Panc1 (cell line): ENCODE results near the gene ELFN1. TPM values are rescaled to one million over a fixed set of nuclear protein-coding genes. Genes with fewer than 3 reads are reported as not detected.

ENCODE experiments used
- ATAC-seq: fragments of 200-7000 bp; cut with Tn5 transposase; 2 replicates; pipeline ENCODE4 v1.9.1; 2020; ENCODE audit warnings: mild to moderate bottlenecking, moderate library complexity
- BruUV-seq: library from RNA; stranded (reverse); fragments of 400-500 nt; replicated peaks from 2 replicates; lab custom pipeline; 2021; lab: Mats Ljungman, UMichigan
- CTCF ChIA-PET: fragments of 300-600 bp; sonication (Branson Sonifier 250); formaldehyde crosslinking; loops from one replicate; lab custom pipeline; 2022; ENCODE audit warnings: antibody characterized with exemption; lab: Charles Lee
- POLR2A ChIA-PET: fragments of 300-600 bp; sonication (Branson Sonifier 250); formaldehyde crosslinking; loops from one replicate; lab custom pipeline; 2022; ENCODE audit warnings: antibody characterized with exemption; lab: Charles Lee
- DNase-seq: peaks from one replicate; pipeline ENCODE4 v3.0.0-alpha.2; 2010; ENCODE audit warnings: low read depth, low spot score
- H3K27ac ChIP-seq: 2 replicates; pipeline ENCODE4 v1.5.1; 2011; ENCODE audit warnings: mild to moderate bottlenecking, low read length, inconsistent platforms
- H3K27me3 ChIP-seq: fragments of 200-500 bp; sonication (Bioruptor generic); 2 replicates; pipeline ENCODE4 v1.6.0; 2014; ENCODE audit warnings: low read length, inconsistent platforms; ENCODE audit not compliant: control insufficient read depth, insufficient read depth
- H3K36me3 ChIP-seq: fragments of 200-500 bp; sonication (Bioruptor generic); 2 replicates; pipeline ENCODE4 v1.5.1; 2014; ENCODE audit warnings: inconsistent platforms, mild to moderate bottlenecking, low read length, moderate library complexity; ENCODE audit not compliant: control insufficient read depth, insufficient read depth
- H3K4me1 ChIP-seq: 2 replicates; pipeline ENCODE4 v1.5.1; 2011; ENCODE audit warnings: inconsistent platforms, mild to moderate bottlenecking, low read length, moderate library complexity; ENCODE audit not compliant: control insufficient read depth, insufficient read depth
- H3K4me3 ChIP-seq, 2 experiments: 2 replicates each; pipeline ENCODE4 v1.5.1; 2011 to 2012; ENCODE audit warnings: low read depth in 2 of 2, low read length in 2 of 2, mild to moderate bottlenecking in 2 of 2, inconsistent platforms in 1 of 2, moderate library complexity in 1 of 2
- H3K9me3 ChIP-seq: fragments of 200-500 bp; sonication (Bioruptor generic); 2 replicates; pipeline ENCODE4 v1.5.1; 2014; ENCODE audit warnings: low read depth, mild to moderate bottlenecking, inconsistent platforms, low read length, moderate library complexity; ENCODE audit not compliant: control insufficient read depth, insufficient read depth
- POLR2AphosphoS5 ChIP-seq: IDR thresholded peaks from 2 replicates; pipeline ENCODE4 v1.6.1; 2012; ENCODE audit warnings: mild to moderate bottlenecking, low read depth, low read length, moderate library complexity
- SIN3A ChIP-seq: IDR thresholded peaks from 2 replicates; pipeline ENCODE4 v1.6.1; 2012; ENCODE audit warnings: low read depth, mild to moderate bottlenecking, low read length, moderate library complexity, borderline replicate concordance; ENCODE audit not compliant: insufficient read depth
- TCF7L2 ChIP-seq: IDR thresholded peaks from 2 replicates; pipeline ENCODE4 v1.6.1; 2011; ENCODE audit warnings: mild to moderate bottlenecking, low read depth, low read length, inconsistent platforms
- in situ Hi-C: cut with HindIII; loops from 2 replicates; pipeline ENCODE4 v1.10.0; 2016; ENCODE audit warnings: low sequenced_read_pairs, low pct_unique_long_range_greater_than_20kb
- intact Hi-C: fragments of 100-400 bp; cut with micrococcal nuclease; formaldehyde crosslinking; loops from one replicate; pipeline ENCODE4 v1.10.0; 2022; ENCODE audit not compliant: unreplicated experiment
- total RNA-seq: library from RNA; stranded (reverse); gene quantifications from one replicate; pipeline ENCODE4 v1.2.1, GENCODE V29; 2021; ENCODE audit not compliant: unreplicated experiment
- TF ChIP-seq, protein P1 (sequence below): fragments of 450-650 bp; IDR thresholded peaks from 2 replicates; pipeline ENCODE4 v1.5.1; 2017; ENCODE audit warnings: mild to moderate bottlenecking
- TF ChIP-seq, protein P2 (sequence below), 2 experiments: IDR thresholded peaks; 2 replicates each; pipeline ENCODE4 v1.6.1; 2011 to 2012; ENCODE audit warnings: low read depth in 2 of 2, control low read depth in 1 of 2, low read length in 1 of 2, mild to moderate bottlenecking in 1 of 2, moderate library complexity in 1 of 2; ENCODE audit not compliant: insufficient read depth in 1 of 2

Gene ELFN1
- total RNA-seq, 1 experiment from 2014 or later: 39.0 TPM

DNA sequence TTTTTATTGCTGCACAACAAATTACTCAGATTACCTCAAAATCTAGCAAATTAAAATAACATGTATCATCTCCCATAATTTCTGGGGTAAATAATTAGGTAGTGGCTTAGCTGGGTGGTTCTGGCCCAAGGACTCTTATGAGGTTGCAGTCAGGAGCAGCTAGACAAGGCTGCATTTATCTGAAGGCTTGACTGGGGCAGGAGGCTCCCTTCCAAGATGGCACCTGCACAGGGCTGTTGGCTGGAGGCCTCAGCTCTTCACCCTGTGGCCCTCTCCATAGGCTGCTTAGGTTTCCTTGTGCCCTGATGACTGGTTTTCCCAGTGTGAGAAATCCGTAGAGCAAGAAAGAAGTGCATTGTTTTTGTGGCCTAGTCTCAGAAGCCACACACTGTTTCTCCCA is 34.7 kb upstream of the ELFN1 start:
- BruUV-seq: no TSS peak
- Histone ChIP-seq H3K4me3 (no peak overlapping the region), H3K9me3 (no peaks in the 10 kb centered on the region), H3K27ac (no peak overlapping the region), H3K27me3 (no peaks in the 10 kb centered on the region), H3K36me3 (no peaks in the 10 kb centered on the region), H3K4me1 (no peaks in the 10 kb centered on the region)
- in situ Hi-C loops (no loop called here), intact Hi-C loops (no loop called here)
- ChIA-PET POLR2A (no interaction called here), CTCF (no interaction called here)
- TF ChIP-seq TCF7L2 (no peak), POLR2AphosphoS5 (no peak), SIN3A (no peak)
- TF ChIP-seq, protein P1, sequence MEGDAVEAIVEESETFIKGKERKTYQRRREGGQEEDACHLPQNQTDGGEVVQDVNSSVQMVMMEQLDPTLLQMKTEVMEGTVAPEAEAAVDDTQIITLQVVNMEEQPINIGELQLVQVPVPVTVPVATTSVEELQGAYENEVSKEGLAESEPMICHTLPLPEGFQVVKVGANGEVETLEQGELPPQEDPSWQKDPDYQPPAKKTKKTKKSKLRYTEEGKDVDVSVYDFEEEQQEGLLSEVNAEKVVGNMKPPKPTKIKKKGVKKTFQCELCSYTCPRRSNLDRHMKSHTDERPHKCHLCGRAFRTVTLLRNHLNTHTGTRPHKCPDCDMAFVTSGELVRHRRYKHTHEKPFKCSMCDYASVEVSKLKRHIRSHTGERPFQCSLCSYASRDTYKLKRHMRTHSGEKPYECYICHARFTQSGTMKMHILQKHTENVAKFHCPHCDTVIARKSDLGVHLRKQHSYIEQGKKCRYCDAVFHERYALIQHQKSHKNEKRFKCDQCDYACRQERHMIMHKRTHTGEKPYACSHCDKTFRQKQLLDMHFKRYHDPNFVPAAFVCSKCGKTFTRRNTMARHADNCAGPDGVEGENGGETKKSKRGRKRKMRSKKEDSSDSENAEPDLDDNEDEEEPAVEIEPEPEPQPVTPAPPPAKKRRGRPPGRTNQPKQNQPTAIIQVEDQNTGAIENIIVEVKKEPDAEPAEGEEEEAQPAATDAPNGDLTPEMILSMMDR: no peak
- TF ChIP-seq, protein P2, sequence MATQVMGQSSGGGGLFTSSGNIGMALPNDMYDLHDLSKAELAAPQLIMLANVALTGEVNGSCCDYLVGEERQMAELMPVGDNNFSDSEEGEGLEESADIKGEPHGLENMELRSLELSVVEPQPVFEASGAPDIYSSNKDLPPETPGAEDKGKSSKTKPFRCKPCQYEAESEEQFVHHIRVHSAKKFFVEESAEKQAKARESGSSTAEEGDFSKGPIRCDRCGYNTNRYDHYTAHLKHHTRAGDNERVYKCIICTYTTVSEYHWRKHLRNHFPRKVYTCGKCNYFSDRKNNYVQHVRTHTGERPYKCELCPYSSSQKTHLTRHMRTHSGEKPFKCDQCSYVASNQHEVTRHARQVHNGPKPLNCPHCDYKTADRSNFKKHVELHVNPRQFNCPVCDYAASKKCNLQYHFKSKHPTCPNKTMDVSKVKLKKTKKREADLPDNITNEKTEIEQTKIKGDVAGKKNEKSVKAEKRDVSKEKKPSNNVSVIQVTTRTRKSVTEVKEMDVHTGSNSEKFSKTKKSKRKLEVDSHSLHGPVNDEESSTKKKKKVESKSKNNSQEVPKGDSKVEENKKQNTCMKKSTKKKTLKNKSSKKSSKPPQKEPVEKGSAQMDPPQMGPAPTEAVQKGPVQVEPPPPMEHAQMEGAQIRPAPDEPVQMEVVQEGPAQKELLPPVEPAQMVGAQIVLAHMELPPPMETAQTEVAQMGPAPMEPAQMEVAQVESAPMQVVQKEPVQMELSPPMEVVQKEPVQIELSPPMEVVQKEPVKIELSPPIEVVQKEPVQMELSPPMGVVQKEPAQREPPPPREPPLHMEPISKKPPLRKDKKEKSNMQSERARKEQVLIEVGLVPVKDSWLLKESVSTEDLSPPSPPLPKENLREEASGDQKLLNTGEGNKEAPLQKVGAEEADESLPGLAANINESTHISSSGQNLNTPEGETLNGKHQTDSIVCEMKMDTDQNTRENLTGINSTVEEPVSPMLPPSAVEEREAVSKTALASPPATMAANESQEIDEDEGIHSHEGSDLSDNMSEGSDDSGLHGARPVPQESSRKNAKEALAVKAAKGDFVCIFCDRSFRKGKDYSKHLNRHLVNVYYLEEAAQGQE (IDR thresholded peaks at IDR 0.05; ENCODE audit: insufficient read depth in 1 of 2, low read depth in 2 of 2, low read length in 1 of 2): no peak
- DNase-seq (no peak), ATAC-seq (no peak)

DNA sequence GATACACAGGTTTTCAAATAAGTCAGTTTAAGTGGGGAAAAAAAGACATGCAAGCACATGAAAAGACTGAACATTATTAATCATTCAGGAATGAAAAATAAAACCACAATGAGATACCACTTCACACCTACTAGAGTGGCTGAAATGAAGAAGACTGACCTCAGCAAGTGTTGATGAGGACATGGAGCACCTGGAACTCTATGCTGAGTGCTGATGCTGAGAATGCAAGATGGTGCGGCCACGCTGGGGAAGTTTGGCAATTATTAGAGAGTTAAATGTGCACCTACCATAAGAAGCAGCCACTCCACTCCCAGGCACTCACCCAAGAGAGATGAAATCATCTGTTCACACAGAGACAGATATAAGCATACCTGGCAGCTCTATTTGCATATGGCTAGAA is 32.9 kb upstream of the ELFN1 start:
- Histone ChIP-seq H3K4me3 (no peak overlapping the region), H3K27me3 (no peaks in the 10 kb centered on the region), H3K4me1 (peaks cover 6% of the 10 kb centered on the region), H3K36me3 (no peaks in the 10 kb centered on the region), H3K9me3 (no peaks in the 10 kb centered on the region), H3K27ac (no peak overlapping the region)
- ChIA-PET POLR2A (interaction anchor here (0.8 kb wide), 1 partner anchor 1256 kb away, joined by 10 read pairs; no protein-coding TSS in a partner anchor), CTCF (interaction anchor here (0.6 kb wide), 1 partner anchor 878 kb away, joined by 3 read pairs; no protein-coding TSS in a partner anchor)
- DNase-seq: no peak
- no peak for ATAC-seq
- no TSS peak for BruUV-seq
- TF ChIP-seq, protein P2 (IDR thresholded peaks at IDR 0.05; ENCODE audit: insufficient read depth in 1 of 2, low read depth in 2 of 2, low read length in 1 of 2): no peak
- TF ChIP-seq POLR2AphosphoS5 (no peak), TCF7L2 (no peak), SIN3A (no peak)
- TF ChIP-seq, protein P1: no peak
- in situ Hi-C loops: no loop called here
- intact Hi-C loops: no loop called here
